GM20431 (cell line): Measurements from ENCODE around the gene TMEM184B.

Source experiments
- in situ Hi-C: fragments of 300-500 bp; cut with MseI, MboI; formaldehyde crosslinking; loops from one replicate; pipeline ENCODE4 v1.15.0; 2020; ENCODE audit warnings: low sequenced_read_pairs; ENCODE audit not compliant: unreplicated experiment

Gene TMEM184B

DNA sequence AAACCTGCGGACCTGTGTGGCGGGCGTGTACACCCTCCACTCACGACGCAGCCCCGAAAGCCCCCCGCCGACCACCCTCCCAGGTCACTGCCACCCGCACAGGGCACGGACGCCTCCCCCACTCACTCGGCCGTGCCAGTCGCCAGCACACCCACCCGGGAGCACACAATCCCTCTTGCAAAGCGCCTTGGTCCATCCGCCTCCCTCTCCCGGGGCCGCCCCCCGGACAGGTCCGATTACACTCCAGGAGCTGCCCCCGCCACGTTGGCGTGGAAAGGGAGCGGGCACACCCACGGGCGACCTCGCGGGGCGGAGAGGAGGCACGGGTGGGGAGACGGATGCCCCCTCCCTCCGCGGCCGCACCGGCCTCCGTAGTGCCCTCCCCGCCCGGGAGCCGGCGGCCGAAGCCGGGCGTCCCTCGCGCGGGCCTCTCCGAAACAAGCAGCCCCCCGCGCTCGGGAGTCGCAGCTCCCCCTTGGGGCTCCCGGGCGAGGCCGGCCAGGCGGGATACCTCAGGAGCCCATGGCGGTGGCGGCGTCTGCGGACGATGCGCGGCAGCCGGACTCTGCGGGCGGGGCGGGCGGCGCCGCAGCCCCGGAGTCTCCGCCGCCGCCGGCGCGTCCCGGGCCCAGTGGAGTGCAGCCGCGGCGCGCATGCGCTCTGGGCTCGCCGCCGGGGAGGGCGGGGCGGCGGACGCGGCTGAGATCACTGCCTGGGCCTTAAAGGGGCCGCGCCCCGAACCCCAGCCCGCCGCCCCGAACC lies at the start of gene TMEM184B:
TMEM184B (minus strand) TSS at position 638 of the 762 bp plus-strand sequence. CDS start 25,049 bp downstream, outside the sequence.
- in situ Hi-C loops = no loop called here

- in situ Hi-C loops = no loop called here
Observed at GRCh38 chr22:38320605-38321402, 48.0 kb upstream of the TMEM184B start.

DNA sequence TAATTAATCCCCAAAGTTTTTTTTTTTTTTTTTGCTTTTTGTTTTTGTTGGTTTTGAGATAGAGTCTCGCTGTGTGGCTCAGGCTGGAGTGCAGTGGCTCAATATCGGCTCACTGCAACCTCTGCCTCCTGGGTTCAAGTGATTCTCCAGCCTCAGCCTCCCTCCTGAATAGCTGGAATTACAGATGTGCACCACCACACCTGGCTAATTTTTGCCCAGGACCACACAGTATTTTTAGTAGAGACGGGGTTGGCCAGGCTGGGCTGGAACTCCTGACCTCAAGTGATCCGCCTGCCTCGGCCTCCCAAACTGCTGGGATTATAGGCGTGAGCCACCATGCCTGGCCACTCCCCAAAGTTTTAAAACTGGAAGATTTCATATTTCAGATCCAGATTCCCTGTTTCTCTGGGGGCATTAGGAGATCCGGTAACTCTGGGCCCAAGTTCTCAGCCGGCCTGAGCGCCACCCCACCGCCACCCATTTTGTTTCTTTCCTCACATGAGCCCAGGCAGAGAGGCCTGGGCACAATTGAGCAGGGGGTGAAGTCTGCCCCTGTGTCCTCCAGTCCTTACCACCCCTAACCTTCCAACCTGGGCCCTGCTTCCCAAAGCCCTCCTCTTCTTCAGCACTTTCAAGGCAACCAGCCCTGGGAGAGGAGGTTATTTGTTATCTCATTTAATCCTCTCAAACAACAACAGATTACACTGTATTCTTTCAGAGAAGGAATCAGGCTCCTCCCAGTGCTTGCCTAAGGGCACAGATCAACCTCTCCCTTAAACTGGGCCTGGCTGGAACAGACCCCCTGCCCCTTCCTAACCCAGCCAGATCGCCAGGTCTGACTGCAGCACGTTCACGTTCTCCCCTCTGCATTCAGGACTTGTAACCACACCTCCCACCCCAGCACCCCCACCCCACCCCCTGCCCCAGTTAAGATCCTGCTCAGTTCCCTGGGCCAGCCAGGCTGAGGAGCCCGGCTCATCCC lies 46.3 kb upstream of the TMEM184B start:
- in situ Hi-C loops = no loop called here

GRCh38 chr22:38317995-38318715 lies 45.3 kb upstream of the TMEM184B start:
- in situ Hi-C loops = no loop called here

DNA sequence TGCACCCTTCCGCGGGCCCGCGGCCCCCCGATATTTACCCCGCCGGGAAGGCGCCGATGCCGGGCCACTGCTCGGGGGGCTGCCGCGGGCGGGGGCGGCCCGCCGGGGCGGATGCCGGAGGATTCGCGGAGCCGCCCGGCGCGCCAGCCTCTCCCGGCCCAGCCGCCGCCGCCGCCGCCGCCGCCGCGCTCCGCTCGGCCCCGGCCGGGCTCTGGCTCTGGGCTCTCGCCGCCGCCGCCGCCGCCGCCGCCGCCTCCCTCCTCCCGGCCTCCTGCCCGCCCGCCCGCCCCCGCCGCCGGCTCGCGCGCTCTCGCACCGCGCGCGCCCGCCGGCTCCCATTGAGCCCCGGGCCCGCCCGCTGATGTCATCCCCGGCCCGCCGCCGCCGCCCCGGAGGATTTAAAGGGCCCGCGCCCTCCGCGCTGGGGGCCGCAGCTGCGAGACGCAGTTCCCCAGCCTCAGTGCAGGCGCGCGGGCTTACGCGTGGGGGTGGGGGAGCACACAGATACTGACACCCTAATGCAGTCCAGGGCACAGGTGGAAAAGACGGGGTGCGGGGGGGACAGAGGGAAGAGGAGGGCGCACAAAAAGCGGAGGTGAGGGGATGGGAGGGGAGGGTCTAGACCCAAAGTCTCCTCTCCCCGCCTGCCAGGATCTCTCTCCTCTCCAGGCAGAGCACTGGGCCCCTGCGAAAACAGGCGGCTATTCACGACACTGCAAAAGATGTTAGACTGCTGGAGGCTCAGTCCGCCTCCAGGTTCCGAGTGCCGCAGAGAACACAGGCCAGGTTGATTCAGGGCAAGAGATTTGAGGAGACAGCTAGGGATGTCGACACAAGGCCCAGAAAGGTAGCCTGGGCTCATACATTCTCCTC lies 44.5 kb upstream of the TMEM184B start, which contains the start of gene CSNK1E:
CSNK1E (minus strand) TSS at position 312 of the 873 bp plus-strand sequence. CDS start 3,276 bp downstream, outside the sequence.
- in situ Hi-C loops = no loop called here

DNA sequence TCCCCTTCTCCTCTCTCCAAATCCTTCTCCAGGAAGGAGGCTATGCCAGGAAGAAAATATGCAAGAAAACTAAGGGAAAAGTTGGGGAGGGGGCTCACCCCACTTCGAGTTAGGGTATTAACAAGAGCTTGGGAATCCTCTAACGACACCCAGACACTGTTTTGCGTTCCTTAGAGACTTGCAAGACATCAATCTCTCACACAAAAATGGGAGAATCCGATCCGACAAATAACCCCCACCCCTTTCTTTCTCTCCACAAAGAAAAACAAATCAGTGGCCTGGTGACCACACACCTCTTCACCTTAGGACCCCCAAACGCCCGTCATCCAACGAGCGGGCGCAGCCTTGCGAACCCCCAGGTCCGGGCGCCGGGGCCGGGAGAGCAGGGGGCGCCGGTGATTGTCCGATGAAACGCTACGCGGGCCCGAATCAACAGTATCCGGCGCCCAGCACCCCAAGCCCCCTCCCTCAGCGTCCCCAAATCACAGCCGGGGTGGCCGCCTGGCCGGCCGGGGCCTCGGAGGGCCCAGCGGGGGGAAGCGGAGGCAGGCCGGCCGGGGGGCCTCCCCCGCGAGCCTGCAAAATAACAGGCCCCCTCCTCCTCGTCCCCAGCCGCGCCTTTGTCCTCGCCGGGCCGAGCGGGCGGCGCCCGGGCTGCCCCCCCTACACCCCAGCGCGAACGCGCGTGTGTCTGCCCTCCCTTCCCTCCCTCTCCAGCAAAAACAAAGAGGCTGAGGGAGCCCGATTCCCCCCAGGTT lies 43.7 kb upstream of the TMEM184B start:
- in situ Hi-C loops = no loop called here

DNA sequence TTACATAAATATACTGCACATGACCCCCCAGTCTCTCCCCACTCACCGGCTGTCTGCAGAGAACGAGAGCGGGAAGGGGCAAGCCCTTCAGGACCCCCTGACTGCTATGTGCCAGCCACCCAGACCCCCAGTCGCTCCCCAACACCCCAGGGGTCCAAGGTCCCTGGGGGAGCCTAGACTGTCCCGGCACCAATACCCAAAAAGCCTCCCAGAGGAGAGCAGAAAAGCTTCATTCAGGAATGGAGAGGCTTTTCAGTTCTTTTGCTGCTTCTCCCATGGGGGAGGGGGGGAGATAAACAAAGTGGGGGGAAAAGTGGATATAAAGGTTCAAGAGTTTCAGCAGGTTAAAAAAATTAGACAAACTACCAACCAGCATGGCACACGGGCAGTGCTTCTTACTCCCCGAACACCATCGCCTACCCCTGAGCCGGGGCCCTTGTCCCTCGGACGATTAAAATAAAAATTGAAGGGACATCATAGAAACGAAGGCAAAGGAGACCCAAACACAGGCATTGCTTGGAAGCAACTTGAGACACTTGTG lies 43.1 kb upstream of the TMEM184B start:
- in situ Hi-C loops = no loop called here

DNA sequence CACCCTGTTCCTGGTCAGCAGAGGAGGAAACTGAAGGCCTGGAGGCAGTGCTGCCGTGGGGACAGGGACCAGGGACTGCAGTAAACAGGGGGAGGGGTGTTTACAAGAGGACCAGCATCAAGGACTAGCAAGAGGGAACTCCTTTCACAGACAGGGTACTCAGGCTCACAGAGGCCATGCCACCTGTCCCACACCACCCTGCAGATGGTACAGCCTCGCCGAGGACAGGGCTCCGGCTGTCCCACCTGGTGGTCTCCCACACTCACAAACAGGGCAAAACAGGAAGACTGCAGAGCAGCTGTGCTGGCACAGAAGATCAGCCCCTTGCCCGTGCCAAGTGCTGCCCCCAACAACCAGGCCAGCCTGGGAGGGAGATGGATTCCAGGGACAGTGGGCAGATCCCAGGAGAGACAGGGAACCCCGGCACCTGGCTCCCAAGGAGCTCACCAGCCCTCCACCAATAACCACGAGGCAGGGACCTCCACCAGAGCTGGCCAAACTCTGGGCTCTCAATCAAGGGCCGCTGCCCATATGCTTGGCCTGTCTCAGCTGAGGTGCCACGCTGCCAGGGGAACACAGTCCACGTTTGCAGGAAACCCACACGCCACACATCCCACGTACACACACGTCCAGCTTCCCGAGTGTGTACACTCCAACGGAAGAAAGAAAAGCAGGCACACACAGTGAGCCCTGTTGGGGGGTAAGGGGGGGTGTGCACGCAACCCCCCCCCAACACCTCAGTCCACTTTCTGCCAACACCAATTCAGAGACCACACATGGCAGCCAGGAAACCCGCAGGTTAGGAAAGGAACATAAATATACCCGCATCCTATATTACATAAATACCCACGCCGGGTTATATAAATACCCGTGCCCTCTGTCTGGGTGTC lies 42.4 kb upstream of the TMEM184B start:
- in situ Hi-C loops = no loop called here

DNA sequence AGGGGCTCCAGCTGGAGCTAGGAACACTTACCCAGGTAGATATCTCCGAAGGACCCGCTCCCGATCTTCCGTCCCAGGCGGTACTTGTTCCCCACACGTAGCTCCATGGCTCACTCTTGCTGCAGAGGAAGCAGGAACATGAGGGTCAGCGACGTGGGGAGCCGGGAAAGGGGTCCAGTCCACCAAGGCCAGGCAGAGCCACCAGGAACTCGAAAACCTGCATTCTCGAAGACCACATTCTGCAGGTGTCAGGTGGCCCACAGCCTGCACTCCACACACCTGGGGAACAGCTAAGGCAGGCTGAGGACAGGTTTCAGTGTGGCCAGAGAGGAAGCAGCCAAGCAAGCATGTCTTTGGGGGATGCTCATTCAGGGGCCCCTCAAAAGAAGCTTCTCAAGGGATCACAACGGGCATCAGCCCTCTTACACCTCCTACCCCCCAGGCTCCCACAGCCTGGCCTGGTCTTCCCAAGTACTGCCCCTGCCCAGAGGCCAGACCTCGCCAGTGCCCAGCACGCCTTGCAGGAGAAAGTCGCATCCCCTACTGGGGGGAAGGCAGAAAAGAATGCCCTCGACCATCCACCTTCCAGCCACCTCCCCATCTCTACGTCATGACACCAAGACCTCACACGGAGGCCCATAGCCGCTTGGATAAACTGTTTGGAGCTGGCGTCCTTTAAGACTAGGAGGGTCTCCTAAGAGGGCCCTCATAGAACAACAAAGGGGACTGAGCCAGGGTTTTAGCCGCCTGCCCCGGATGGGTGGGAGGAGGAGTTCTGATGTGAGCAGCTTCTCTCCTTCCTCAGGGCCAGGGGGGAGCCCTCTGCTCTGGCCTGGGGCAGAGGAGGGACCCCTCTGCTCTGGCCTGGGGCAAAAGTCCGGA lies 41.5 kb upstream of the TMEM184B start:
- in situ Hi-C loops = no loop called here

GRCh38 chr22:38313384-38313955 lies 40.7 kb upstream of the TMEM184B start:
- in situ Hi-C loops = no loop called here

- in situ Hi-C loops = no loop called here
Observed at GRCh38 chr22:38312261-38312800, 39.5 kb upstream of the TMEM184B start.

GRCh38 chr22:38311323-38311620 lies 38.5 kb upstream of the TMEM184B start:
- in situ Hi-C loops = no loop called here

GRCh38 chr22:38310518-38311322 lies 37.9 kb upstream of the TMEM184B start:
- in situ Hi-C loops = no loop called here
